Heart right ventricle (tissue), 16 donors: ENCODE measurements around the gene DCTN2. TPM values are rescaled to one million over a fixed set of nuclear protein-coding genes. Genes with fewer than 3 reads are reported as not detected.

Source experiments
- ATAC-seq, 8 donors: fragments of 200-7000 bp; cut with Tn5 transposase; one replicate each; pipeline ENCODE4 v1.9.1; 2020; ENCODE audit warnings: mild to moderate bottlenecking in 8 of 8, moderate library complexity in 8 of 8, moderate number of reproducible peaks in 1 of 8
- DNase-seq, 2 donors: peaks; one replicate each; pipeline ENCODE4 v3.0.0-alpha.2; 2020
- H3K27ac ChIP-seq, 10 donors: fragments of 200-600 bp; sonication (generic) in 2 of 10; one replicate each; pipeline versions ENCODE4 v1.5.0 to v1.8.0; 2020 to 2022; ENCODE audit warnings: mild to moderate bottlenecking in 3 of 10
- H3K27me3 ChIP-seq, 7 donors: fragments of 200-600 bp; one replicate each; pipeline ENCODE4 v1.8.0; 2021 to 2022; ENCODE audit warnings: mild to moderate bottlenecking in 2 of 7
- H3K36me3 ChIP-seq, 9 donors: fragments of 200-600 bp; sonication (generic) in 1 of 9; one replicate each; pipeline versions ENCODE4 v1.5.0 to v1.8.0; 2020 to 2022; ENCODE audit warnings: mild to moderate bottlenecking in 2 of 9
- H3K4me1 ChIP-seq, 9 donors: fragments of 200-600 bp; sonication (generic) in 1 of 9; one replicate each; pipeline versions ENCODE4 v1.5.0 to v1.8.0; 2020 to 2022; ENCODE audit warnings: mild to moderate bottlenecking in 4 of 9
- H3K4me3 ChIP-seq, 10 donors: fragments of 200-600 bp; sonication (generic) in 2 of 10; one replicate each; pipeline versions ENCODE4 v1.5.0 to v1.8.0; 2020 to 2022; ENCODE audit warnings: mild to moderate bottlenecking in 7 of 10, moderate library complexity in 2 of 10
- H3K9me3 ChIP-seq, 11 donors: fragments of 200-600 bp in 10 of 11; sonication (generic) in 2 of 11; one replicate each; pipeline versions ENCODE4 v1.5.0 to v1.8.0; 2013 to 2022; ENCODE audit warnings: mild to moderate bottlenecking in 2 of 11, control low read depth in 1 of 11, moderate library complexity in 1 of 11
- WGBS, 2 donors: extraction: QIAGEN DNeasy Blood & Tissue Kit; methylation state at CpG; one replicate each; pipeline ENCODE4 v1.1.7; 2013; ENCODE audit warnings: inconsistent platforms in 1 of 2; 5-methylcytosine and 5-hydroxymethylcytosine counted together
- intact Hi-C, 10 donors: fragments of 100-400 bp; cut with DNase I; formaldehyde crosslinking; loops; one replicate each; pipeline versions ENCODE4 v1.11.1 to v1.14.2; 2022
- polyA plus RNA-seq, 2 donors: library from polyadenylated mRNA; stranded (reverse); fragments of 200-250 nt; gene quantifications; one replicate each; pipeline ENCODE4 v1.2.3, GENCODE V29; 2013
- total RNA-seq, 10 donors: library from RNA; stranded (reverse); fragmentation: NEBNext Ultra II Directional in 3 of 10; extraction: Animal tissue kit (Norgen Biotek cat#: 25700) in 3 of 10; gene quantifications; one replicate each; pipeline versions ENCODE4 v1.2.1 to v1.2.4, GENCODE V29; 2021 to 2023
- TF ChIP-seq, protein P1 (sequence below), 9 donors: fragments of 200-600 bp; sonication (generic) in 2 of 9; IDR thresholded peaks; one replicate each; pipeline versions ENCODE4 v1.5.0 to v1.8.0; 2021 to 2022; ENCODE audit warnings: antibody characterized with exemption in 9 of 9, mild to moderate bottlenecking in 5 of 9, moderate library complexity in 1 of 9
- donor health status: Arrhythmogenic right ventricular cardiomyopathy.
- donor health status: ischemic (EF 13 %, LVEDD 7.1; RV severe dilation, severe dysfunction).
- donor health status: healthy with polysubstance abuse.
- donor health status: DM: no; HTN: yes; CAD: no.
- donor health status: DM: no; HTN: no; CAD: no.
- donor health status: ischemic (EF 25% LVEDD 6.9; RV normal size, moderate dysfunction).
- donor health status: ischemic (EF 25% LVEDD 5.7; RV mildly dilated, moderate dysfunction).
- donor health status: healthy.
- donor health status: DM: yes; HTN: yes; CAD: no.
- donor health status: Ischemic cardiomyopathy.
- donor health status: ischemic (EF 35%, LVEDD 5.7; RV mildly dilated, moderate dysfunction).
- donor health status: nonischemic (EF 11% LVEDD 7.7; RV severe dilation, severe dysfunction).
- donor health status: DM: yes; HTN: yes; CAD: no.
- donor health status: PGD.
- donor health status: ischemic (EF 29% LVEDD 5.4; RV normal size, mild dysfunction).
- donor health status: nonischemic (EF 23%, LVEDD 6.1; RV moderate dilation, normal function).

DCTN2 gene
- total and polyA plus RNA-seq, 12 donors: 45.9 to 174 (median 101) TPM

DNA sequence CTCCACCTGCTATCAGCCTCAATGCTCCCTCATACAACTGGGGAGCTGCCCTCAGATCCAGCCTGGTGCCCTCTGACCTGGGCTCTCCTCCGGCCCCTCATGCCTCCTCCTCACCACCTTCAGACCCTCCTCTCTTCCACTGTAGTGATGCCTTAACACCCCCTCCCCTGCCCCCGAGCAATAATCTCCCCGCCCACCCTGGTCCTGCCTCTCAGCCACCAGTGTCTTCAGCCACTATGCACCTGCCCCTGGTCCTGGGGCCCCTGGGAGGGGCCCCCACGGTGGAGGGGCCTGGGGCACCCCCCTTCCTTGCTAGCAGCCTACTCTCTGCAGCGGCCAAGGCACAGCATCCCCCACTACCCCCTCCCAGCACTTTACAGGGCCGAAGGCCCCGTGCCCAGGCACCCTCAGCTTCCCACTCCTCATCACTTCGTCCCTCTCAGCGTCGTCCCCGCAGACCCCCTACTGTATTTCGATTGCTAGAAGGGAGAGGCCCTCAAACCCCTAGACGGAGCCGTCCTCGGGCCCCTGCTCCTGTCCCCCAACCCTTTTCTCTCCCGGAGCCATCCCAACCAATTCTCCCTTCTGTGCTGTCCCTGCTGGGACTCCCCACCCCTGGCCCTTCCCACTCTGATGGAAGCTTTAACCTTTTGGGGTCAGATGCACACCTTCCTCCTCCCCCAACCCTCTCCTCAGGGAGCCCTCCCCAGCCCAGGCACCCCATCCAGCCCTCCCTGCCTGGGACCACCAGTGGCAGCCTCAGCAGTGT lies 21.2 kb downstream of the DCTN2 start:
- H3K36me3 ChIP-seq: peaks cover 0 to 71% (median 45%) of the 10 kb centered on the region in 9 donors
- H3K27ac ChIP-seq: no peak overlapping the region
- H3K9me3 ChIP-seq: no peaks in the 10 kb centered on the region
- no peak for DNase-seq
- TF ChIP-seq, protein P1, sequence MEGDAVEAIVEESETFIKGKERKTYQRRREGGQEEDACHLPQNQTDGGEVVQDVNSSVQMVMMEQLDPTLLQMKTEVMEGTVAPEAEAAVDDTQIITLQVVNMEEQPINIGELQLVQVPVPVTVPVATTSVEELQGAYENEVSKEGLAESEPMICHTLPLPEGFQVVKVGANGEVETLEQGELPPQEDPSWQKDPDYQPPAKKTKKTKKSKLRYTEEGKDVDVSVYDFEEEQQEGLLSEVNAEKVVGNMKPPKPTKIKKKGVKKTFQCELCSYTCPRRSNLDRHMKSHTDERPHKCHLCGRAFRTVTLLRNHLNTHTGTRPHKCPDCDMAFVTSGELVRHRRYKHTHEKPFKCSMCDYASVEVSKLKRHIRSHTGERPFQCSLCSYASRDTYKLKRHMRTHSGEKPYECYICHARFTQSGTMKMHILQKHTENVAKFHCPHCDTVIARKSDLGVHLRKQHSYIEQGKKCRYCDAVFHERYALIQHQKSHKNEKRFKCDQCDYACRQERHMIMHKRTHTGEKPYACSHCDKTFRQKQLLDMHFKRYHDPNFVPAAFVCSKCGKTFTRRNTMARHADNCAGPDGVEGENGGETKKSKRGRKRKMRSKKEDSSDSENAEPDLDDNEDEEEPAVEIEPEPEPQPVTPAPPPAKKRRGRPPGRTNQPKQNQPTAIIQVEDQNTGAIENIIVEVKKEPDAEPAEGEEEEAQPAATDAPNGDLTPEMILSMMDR (IDR thresholded peaks at IDR 0.05): no peak
- no peak for ATAC-seq
- intact Hi-C loops: no loop called here
- H3K4me3 ChIP-seq: no peak overlapping the region
- 81 to 87% methylated on average over 15 to 16 of the region's 16 CpGs for WGBS, 2 donors
- no peaks in the 10 kb centered on the region for H3K27me3 ChIP-seq
- H3K4me1 ChIP-seq: peaks cover 17 to 44% (median 36%) of the 10 kb centered on the region in 9 donors

DNA sequence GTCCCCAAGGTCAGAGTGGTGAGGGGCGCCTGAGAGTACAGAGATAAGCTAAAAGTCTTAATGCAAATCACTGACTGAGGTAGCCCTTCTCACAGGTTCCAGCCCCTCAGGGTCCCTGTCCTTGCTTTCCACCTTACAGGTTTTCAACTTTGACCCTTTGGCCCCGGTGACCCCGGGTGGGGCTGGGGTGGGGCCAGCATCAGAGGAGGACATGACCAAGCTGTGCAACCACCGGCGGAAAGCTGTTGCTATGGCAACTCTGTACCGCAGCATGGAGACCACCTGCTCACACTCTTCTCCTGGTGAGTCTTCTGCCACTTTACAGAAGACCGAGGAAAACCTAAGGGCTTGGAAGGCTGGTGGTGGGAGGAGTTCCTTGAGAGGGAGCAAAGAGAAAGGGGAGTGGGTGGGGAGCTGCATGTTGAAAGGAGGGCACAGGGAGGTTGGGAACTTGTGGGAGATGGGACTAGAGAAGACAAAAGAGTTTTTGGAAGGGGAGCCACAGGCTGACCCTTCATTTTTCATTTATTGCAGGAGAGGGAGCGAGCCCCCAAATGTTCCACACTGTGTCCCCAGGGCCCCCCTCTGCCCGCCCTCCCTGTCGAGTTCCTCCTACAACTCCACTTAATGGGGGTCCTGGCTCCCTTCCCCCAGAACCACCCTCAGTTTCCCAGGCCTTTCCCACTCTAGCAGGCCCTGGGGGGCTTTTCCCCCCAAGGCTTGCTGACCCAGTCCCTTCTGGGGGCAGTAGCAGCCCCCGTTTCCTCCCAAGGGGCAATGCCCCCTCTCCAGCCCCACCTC lies 22.0 kb downstream of the DCTN2 start:
- Histone ChIP-seq H3K27ac (peak overlapping the region in 3 of 10 donors; percentile 93 to 100 (median 99)), H3K36me3 (peaks cover 0 to 63% (median 37%) of the 10 kb centered on the region in 9 donors), H3K4me1 (peaks cover 17 to 45% (median 36%) of the 10 kb centered on the region in 9 donors), H3K27me3 (no peaks in the 10 kb centered on the region), H3K9me3 (no peaks in the 10 kb centered on the region), H3K4me3 (no peak overlapping the region)
- 67 to 73% methylated on average over 10 to 11 of the region's 11 CpGs for WGBS, 2 donors
- intact Hi-C loops: no loop called here
- DNase-seq (no peak), ATAC-seq (no peak)
- TF ChIP-seq, protein P1 (IDR thresholded peaks at IDR 0.05): no peak

DNA sequence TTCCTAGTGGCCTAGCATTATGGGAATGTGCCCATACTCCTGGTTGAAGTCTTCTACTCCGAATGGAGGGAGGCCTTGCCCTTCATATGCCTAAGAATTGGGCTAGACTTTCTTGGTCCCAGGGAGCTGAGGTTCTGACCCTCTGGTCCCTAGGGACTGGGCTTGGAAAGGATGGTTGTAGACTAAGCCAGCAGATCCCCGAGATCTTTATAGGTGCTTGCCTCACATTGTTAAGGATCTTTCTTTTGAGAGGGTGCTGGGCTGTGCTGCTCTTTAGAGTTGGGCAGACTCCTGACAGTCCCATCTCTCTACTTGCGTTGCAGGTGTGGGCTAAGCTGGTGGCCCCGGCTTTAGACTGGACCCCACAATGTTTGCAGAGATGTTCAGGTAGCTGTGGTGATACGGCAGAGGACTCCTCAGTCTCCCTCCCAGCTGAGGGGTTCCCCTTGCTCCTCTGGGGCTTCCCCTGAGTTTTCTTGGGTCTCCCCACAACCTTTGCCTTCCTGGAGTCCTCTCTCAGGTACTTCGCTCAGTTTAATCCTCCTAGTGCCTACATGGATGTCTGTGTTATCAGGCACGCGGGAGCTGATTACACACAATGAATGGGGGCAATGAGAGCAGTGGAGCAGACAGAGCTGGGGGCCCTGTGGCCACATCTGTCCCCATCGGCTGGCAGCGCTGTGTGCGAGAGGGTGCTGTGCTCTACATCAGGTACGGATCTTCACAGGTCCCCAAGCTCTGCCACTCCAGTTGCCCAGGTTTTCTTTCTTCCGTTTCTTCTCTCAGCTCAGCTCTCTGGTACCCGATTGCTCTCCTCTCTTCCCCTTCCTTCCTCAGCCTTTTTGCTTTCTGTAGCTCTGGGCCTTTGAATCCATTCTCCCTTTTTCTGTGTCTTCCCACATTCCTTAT lies 23.0 kb downstream of the DCTN2 start:
- Histone ChIP-seq H3K4me1 (peaks cover 19 to 51% (median 40%) of the 10 kb centered on the region in 9 donors), H3K27ac (peak overlapping the region; percentile 89 to 100 (median 98)), H3K9me3 (no peaks in the 10 kb centered on the region), H3K36me3 (peaks cover 0 to 53% (median 27%) of the 10 kb centered on the region in 9 donors), H3K4me3 (peak overlapping the region; percentile 52 to 98 (median 82)), H3K27me3 (no peaks in the 10 kb centered on the region)
- TF ChIP-seq, protein P1 (IDR thresholded peaks at IDR 0.05): no peak
- ATAC-seq (no peak), DNase-seq (no peak)
- 60 to 66% methylated on average over 14 of the region's 14 CpGs for WGBS, 2 donors
- intact Hi-C loops: loop anchor here in 2 of 10 donors (2.0 kb wide), 1 partner anchor 23 kb away; the partner anchor contains the start of gene DCTN2 (in 2 of the 2)
